Measurements from ENCODE around the gene NXPH2.

The NXPH2 gene

DNA sequence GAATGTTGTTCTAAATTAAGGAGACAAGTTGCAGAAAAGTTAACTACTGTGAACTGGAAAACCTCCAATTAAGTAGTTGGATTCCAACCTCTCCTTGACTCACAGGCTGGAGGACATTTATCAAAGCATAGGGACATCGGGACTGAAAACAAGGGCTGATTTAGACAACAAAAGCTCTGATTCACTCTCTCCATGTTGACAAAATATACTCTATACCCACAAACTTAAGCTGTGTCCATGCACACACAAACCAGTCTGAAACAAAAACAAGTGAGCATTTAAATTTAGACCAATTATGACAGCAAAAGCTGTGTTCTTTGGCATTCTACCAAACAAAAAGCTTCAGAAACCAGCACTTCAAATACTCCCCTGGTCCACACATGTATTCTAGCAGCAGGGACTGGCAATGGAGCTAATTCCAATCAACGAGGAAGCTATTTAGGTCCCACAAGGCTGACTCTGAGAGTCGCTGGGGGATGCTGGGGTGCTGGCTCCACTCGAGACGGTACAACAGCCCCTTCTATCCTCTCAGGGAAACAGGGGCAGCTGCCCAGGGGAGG is 71.4 kb downstream of the NXPH2 start:
- no peak for DNase-seq (ENCODE audit: low read depth, low spot score)
- TF ChIP-seq, protein P1, sequence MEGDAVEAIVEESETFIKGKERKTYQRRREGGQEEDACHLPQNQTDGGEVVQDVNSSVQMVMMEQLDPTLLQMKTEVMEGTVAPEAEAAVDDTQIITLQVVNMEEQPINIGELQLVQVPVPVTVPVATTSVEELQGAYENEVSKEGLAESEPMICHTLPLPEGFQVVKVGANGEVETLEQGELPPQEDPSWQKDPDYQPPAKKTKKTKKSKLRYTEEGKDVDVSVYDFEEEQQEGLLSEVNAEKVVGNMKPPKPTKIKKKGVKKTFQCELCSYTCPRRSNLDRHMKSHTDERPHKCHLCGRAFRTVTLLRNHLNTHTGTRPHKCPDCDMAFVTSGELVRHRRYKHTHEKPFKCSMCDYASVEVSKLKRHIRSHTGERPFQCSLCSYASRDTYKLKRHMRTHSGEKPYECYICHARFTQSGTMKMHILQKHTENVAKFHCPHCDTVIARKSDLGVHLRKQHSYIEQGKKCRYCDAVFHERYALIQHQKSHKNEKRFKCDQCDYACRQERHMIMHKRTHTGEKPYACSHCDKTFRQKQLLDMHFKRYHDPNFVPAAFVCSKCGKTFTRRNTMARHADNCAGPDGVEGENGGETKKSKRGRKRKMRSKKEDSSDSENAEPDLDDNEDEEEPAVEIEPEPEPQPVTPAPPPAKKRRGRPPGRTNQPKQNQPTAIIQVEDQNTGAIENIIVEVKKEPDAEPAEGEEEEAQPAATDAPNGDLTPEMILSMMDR (IDR thresholded peaks at IDR 0.05; ENCODE audit: insufficient read depth, low read length, missing control alignments) = no peak
- no peak overlapping the region for H3K4me3 ChIP-seq (ENCODE audit: low read depth, low read length)
- ChIA-PET POLR2A (no interaction called here), CTCF (no interaction called here)

- ChIA-PET CTCF (no interaction called here), POLR2A (no interaction called here)
- TF ChIP-seq, protein P1 (IDR thresholded peaks at IDR 0.05; ENCODE audit: insufficient read depth, low read length, missing control alignments) = no peak
- peak; percentile 51 for DNase-seq (ENCODE audit: low read depth, low spot score)
- H3K4me3 ChIP-seq (ENCODE audit: low read depth, low read length) = no peak overlapping the region
Measured at GRCh38 chr2:138707392-138708074, 72.7 kb downstream of the NXPH2 start.

- ChIA-PET POLR2A (no interaction called here), CTCF (no interaction called here)
- TF ChIP-seq, protein P1 (IDR thresholded peaks at IDR 0.05; ENCODE audit: insufficient read depth, low read length, missing control alignments) = no peak
- DNase-seq (ENCODE audit: low read depth, low spot score) = no peak
- no peak overlapping the region for H3K4me3 ChIP-seq (ENCODE audit: low read depth, low read length)
Measured at GRCh38 chr2:138703242-138703641, 76.9 kb downstream of the NXPH2 start.

- ChIA-PET POLR2A (no interaction called here), CTCF (no interaction called here)
- TF ChIP-seq, protein P1 (IDR thresholded peaks at IDR 0.05; ENCODE audit: insufficient read depth, low read length, missing control alignments) = no peak
- DNase-seq (ENCODE audit: low read depth, low spot score) = no peak
- no peak overlapping the region for H3K4me3 ChIP-seq (ENCODE audit: low read depth, low read length)
Measured at GRCh38 chr2:138700716-138701115, 79.5 kb downstream of the NXPH2 start.

GRCh38 chr2:138699421-138699820 is 80.8 kb downstream of the NXPH2 start:
- CTCF ChIA-PET = no interaction called here
- TF ChIP-seq, protein P1 (IDR thresholded peaks at IDR 0.05; ENCODE audit: insufficient read depth, low read length, missing control alignments) = no peak

GRCh38 chr2:138698428-138698827 is 81.8 kb downstream of the NXPH2 start:
- no peak for DNase-seq (ENCODE audit: low read depth, low spot score)
- ChIA-PET CTCF (no interaction called here), POLR2A (no interaction called here)
- TF ChIP-seq, protein P1 (IDR thresholded peaks at IDR 0.05; ENCODE audit: insufficient read depth, low read length, missing control alignments) = no peak
- no peak overlapping the region for H3K4me3 ChIP-seq (ENCODE audit: low read depth, low read length)

More at GRCh38 chr2:138699421-138699820, 80.8 kb downstream of the NXPH2 start:
- no peak for DNase-seq (ENCODE audit: low read depth, low spot score)
- POLR2A ChIA-PET = no interaction called here
- no peak overlapping the region for H3K4me3 ChIP-seq (ENCODE audit: low read depth, low read length)

Measured in AG04449 (cell line).